K562 (cell line): ENCODE measurements around the gene ADSS1. TPM values are rescaled to one million over a fixed set of nuclear protein-coding genes. Genes with fewer than 3 reads are reported as not detected.

Experiments used
- ATAC-seq: fragments of 200-7000 bp; cut with Tn5 transposase; 3 replicates; pipeline ENCODE4 v1.9.1; 2020; ENCODE audit warnings: moderate library complexity
- BruUV-seq: library from RNA; stranded (reverse); fragments of 400-500 nt; replicated peaks from 2 replicates; lab custom pipeline; 2021; lab: Mats Ljungman, UMichigan
- CTCF ChIA-PET: fragments of 300-600 bp; formaldehyde crosslinking; extraction: SDS; loops from one replicate; lab custom pipeline; 2021; ENCODE audit warnings: low intra/inter-chr PET ratio; lab: Yijun Ruan, JAX
- POLR2A ChIA-PET: fragments of 300-600, 350-650 bp; sonication (Branson Sonifier 250); formaldehyde crosslinking; extraction: SDS; loops from one replicate; lab custom pipeline; 2021; ENCODE audit warnings: antibody characterized with exemption, inconsistent platforms; lab: Yijun Ruan, JAX
- DNase-seq, 4 experiments: peaks; one replicate each; pipeline versions ENCODE4 v3.0.0 to v3.0.0-alpha.2; 2011 to 2018; ENCODE audit warnings: low spot score in 3 of 4, mixed read lengths in 3 of 4; ENCODE audit errors: extremely low read depth in 1 of 4
- FAIRE-seq: peaks from 2 replicates; lab custom pipeline; 2011; peaks lifted over from hg19 to GRCh38; lab: Jason Lieb, UNC
- H2AFZ ChIP-seq: 2 replicates; pipeline ENCODE4 v1.6.0; 2011; ENCODE audit warnings: low read depth, low read length, control low read depth, inconsistent platforms
- H3K27ac ChIP-seq: fragments of 200-600 bp; 3 replicates; pipeline ENCODE4 v1.8.0; 2011; ENCODE audit warnings: low read depth, mild to moderate bottlenecking, control low read depth, inconsistent platforms, low read length, moderate library complexity, mixed read lengths; ENCODE audit errors: extremely low read depth
- H3K27me3 ChIP-seq, 2 experiments: fragments of 300-600 bp in 1 of 2; 2 replicates in 1 of 2; 3 replicates in 1 of 2; pipeline versions ENCODE4 v1.6.0 to v1.8.0; 2011; ENCODE audit warnings: inconsistent platforms in 2 of 2, low read length in 2 of 2, mild to moderate bottlenecking in 1 of 2, mixed read lengths in 1 of 2, moderate library complexity in 1 of 2; ENCODE audit not compliant: control insufficient read depth in 2 of 2, insufficient read depth in 2 of 2
- H3K36me3 ChIP-seq: fragments of 300-600 bp; 3 replicates; pipeline ENCODE4 v1.8.0; 2011; ENCODE audit warnings: mild to moderate bottlenecking, low read length, inconsistent platforms; ENCODE audit not compliant: control insufficient read depth, insufficient read depth
- H3K4me1 ChIP-seq, 2 experiments: fragments of 200-600 bp in 1 of 2; replicated peaks in 1 of 2; 2 replicates in 1 of 2; 3 replicates in 1 of 2; pipeline versions ENCODE4 v1.5.1 to v1.8.0; 2011; ENCODE audit warnings: inconsistent platforms in 2 of 2, low read length in 2 of 2, mild to moderate bottlenecking in 1 of 2, mixed read lengths in 1 of 2, moderate library complexity in 1 of 2; ENCODE audit not compliant: control insufficient read depth in 2 of 2, insufficient read depth in 2 of 2
- H3K4me2 ChIP-seq: 2 replicates; pipeline ENCODE4 v1.6.1; 2011; ENCODE audit warnings: low read length, control low read depth, inconsistent platforms, mixed read lengths; ENCODE audit not compliant: insufficient read depth
- H3K4me3 ChIP-seq: fragments of 200-600 bp; sonication (generic), shearing (Covaris generic); 2 replicates; pipeline ENCODE4 v1.5.1; 2016; ENCODE audit warnings: control low read depth, inconsistent platforms
- H3K79me2 ChIP-seq: fragments of 200-600 bp; 3 replicates; pipeline ENCODE4 v1.8.0; 2011; ENCODE audit warnings: low read length, inconsistent platforms; ENCODE audit not compliant: control insufficient read depth, insufficient read depth
- H3K9ac ChIP-seq, 2 experiments: 2 replicates each; pipeline versions ENCODE4 v1.6.0 to v1.6.1; 2011; ENCODE audit warnings: low read depth in 2 of 2, low read length in 2 of 2, control low read depth in 1 of 2, inconsistent platforms in 1 of 2, mild to moderate bottlenecking in 1 of 2, mixed read lengths in 1 of 2; ENCODE audit not compliant: insufficient read depth in 1 of 2
- H3K9me1 ChIP-seq: one replicate; pipeline ENCODE4 v1.6.0; 2011; ENCODE audit warnings: inconsistent platforms, mild to moderate bottlenecking, low read length, moderate library complexity; ENCODE audit not compliant: control insufficient read depth, insufficient read depth
- H3K9me3 ChIP-seq: replicated peaks from 2 replicates; pipeline ENCODE4 v1.5.1; 2011; ENCODE audit warnings: low read depth, low read length, inconsistent platforms; ENCODE audit not compliant: control insufficient read depth, insufficient read depth
- H4K20me1 ChIP-seq: replicated peaks from 2 replicates; pipeline ENCODE4 v1.6.1; 2011; ENCODE audit warnings: low read length, inconsistent platforms, mixed read lengths; ENCODE audit not compliant: control insufficient read depth, insufficient read depth
- BCL6 ChIP-seq: fragments of 250-450 bp; sonication (Bioruptor Pico); IDR thresholded peaks from 2 replicates; pipeline ENCODE4 v1.4.0; 2020
- COPS2 ChIP-seq: fragments of 450-650 bp; conservative IDR thresholded peaks from 2 replicates; pipeline ENCODE4 v1.6.1; 2016; ENCODE audit warnings: mild to moderate bottlenecking, moderate library complexity
- FOXO4 ChIP-seq: fragments of 450-650 bp; formaldehyde crosslinking; IDR thresholded peaks from 2 replicates; pipeline ENCODE4 v1.4.0; 2020; ENCODE audit warnings: mild to moderate bottlenecking, moderate library complexity
- HEY1 ChIP-seq: fragments of 250-450 bp; sonication (Bioruptor Pico); IDR thresholded peaks from 2 replicates; pipeline ENCODE4 v1.5.0; 2020; ENCODE audit warnings: mild to moderate bottlenecking, moderate library complexity, borderline replicate concordance
- MAFF ChIP-seq: IDR thresholded peaks from 2 replicates; pipeline ENCODE4 v1.6.1; 2012; ENCODE audit warnings: low read length, improper control_type of control experiment
- MBD1 ChIP-seq: fragments of 250-450 bp; sonication (Bioruptor Pico); IDR thresholded peaks from 2 replicates; pipeline ENCODE4 v1.8.0; 2022; ENCODE audit warnings: inconsistent platforms
- NR2C1 ChIP-seq, 2 experiments: fragments of 450-650 bp; IDR thresholded peaks; 2 replicates each; pipeline ENCODE4 v1.6.1; 2017; ENCODE audit warnings: mild to moderate bottlenecking in 2 of 2, antibody characterized with exemption in 1 of 2, inconsistent platforms in 1 of 2, missing compliant biosample characterization in 1 of 2, missing genetic modification characterization in 1 of 2
- NR2F6 ChIP-seq: fragments of 450-650 bp; formaldehyde crosslinking; IDR thresholded peaks from 2 replicates; pipeline ENCODE4 v1.4.0; 2020; ENCODE audit warnings: mild to moderate bottlenecking
- SIN3A ChIP-seq, 2 experiments: fragments of 150-350 bp in 1 of 2; IDR thresholded peaks; 2 replicates each; pipeline ENCODE4 v1.6.1; 2011 to 2016; ENCODE audit warnings: borderline replicate concordance in 2 of 2, low read depth in 2 of 2, low read length in 2 of 2, mild to moderate bottlenecking in 2 of 2, moderate library complexity in 2 of 2; ENCODE audit not compliant: control insufficient read depth in 1 of 2
- SIN3B ChIP-seq: fragments of 450-650 bp; IDR thresholded peaks from 2 replicates; pipeline ENCODE4 v1.6.1; 2017; ENCODE audit warnings: low read depth, mild to moderate bottlenecking, moderate library complexity
- SMAD1 ChIP-seq: fragments of 150-350 bp; IDR thresholded peaks from 2 replicates; pipeline ENCODE4 v1.6.1; 2014; ENCODE audit warnings: low read length, low read depth; ENCODE audit not compliant: partially characterized antibody
- SRSF7 ChIP-seq: fragments of 200-400 bp; formaldehyde crosslinking; optimal IDR thresholded peaks from 2 replicates; pipeline ENCODE3; 2017; ENCODE audit warnings: mild to moderate bottlenecking, low read depth, low read length
- WGBS: fragments of 100-300 bp; shearing (Covaris generic); methylation state at CpG from one replicate; pipeline ENCODE4 v1.1.6; 2016; ENCODE audit warnings: low coverage, mixed read lengths; ENCODE audit not compliant: insufficient coverage; ENCODE audit errors: missing lambda C conversion rate; 5-methylcytosine and 5-hydroxymethylcytosine counted together
- in situ Hi-C: fragments of 300-500 bp; cut with MboI; formaldehyde crosslinking; loops from 4 replicates; pipeline ENCODE4 v1.15.0; 2018; ENCODE audit warnings: inconsistent platforms, mixed read lengths
- intact Hi-C: fragments of 100-400 bp; cut with micrococcal nuclease; formaldehyde crosslinking; loops from 2 replicates; pipeline ENCODE4 v1.14.2; 2022
- polyA plus RNA-seq, 8 experiments: library from polyadenylated mRNA; depleted of rRNA in 4 of 8; stranded (reverse) in 5 of 8; unstranded in 3 of 8; fragments of >200 nt; fragmentation: Nextera tagmentation in 2 of 8; fragmentation: Illumina TruSeq in 1 of 8; extraction: Ambion mirVana in 2 of 8; extraction: Trizol in 1 of 8; gene quantifications; 2 replicates each; pipeline versions ENCODE4 v1.2.1 to v1.2.3, GENCODE V29; 2011 to 2014; ENCODE audit warnings: inconsistent platforms in 1 of 8, missing spikeins in 1 of 8
- total RNA-seq, 7 experiments: library from RNA; depleted of rRNA in 6 of 7; stranded (reverse); fragments of >200 nt in 6 of 7; fragmentation: Illumina TruSeq in 2 of 7; extraction: Trizol in 2 of 7; gene quantifications; 2 replicates each; pipeline versions ENCODE4 v1.2.1 to v1.2.3, GENCODE V29; 2011 to 2021; ENCODE audit warnings: low replicate concordance in 1 of 7
- TF ChIP-seq, protein P1 (sequence below): fragments of 450-650 bp; IDR thresholded peaks from 2 replicates; pipeline ENCODE4 v1.6.1; 2016

The ADSS1 gene
- total and polyA plus RNA-seq, 9 of the 15 experiments (the other 6 are each of a cell fraction or from before 2014, with no cell fraction given) = 0.53 to 5.9 (median 3.9) TPM

- no peak for TF ChIP-seq MBD1 (CRISPR knock-in tag)
- TF ChIP-seq SRSF7 = no peak
- no peak for TF ChIP-seq MAFF
- no peak for TF ChIP-seq SIN3A (IDR thresholded peaks at IDR 0.05; ENCODE audit: borderline replicate concordance in 2 of 2, control insufficient read depth in 1 of 2, low read depth in 2 of 2, low read length in 2 of 2)
- TF ChIP-seq NR2C1 (IDR thresholded peaks at IDR 0.05) = no peak
- TF ChIP-seq NR2C1 (tag; IDR thresholded peaks at IDR 0.05) = no peak
- TF ChIP-seq BCL6 = no peak
- no peak for TF ChIP-seq SIN3B
- TF ChIP-seq, all 486 proteins: peak for 0
These were observed 5.2 kb upstream of the ADSS1 start (continued) for GRCh38 chr14:104718871-104719270.

DNA sequence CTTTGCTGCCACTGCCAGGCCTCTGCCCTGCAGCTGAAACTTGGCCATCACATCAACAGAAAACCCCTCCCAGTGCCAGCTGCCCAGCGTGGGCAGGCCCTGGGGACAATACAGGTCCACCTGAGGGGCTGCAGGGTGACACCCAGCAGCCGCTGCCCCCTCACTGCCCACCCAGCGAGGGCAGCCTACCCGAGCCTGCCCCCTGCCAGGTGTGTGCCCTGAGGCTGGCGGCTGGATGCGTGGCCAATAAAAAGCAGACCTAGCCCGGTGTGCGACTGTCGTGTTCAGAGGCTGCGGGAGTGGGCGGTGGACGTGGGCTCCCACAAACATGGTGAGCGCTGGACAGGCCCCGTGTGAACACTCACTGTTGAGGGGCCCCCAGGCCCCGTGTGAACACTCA lies 4.7 kb upstream of the ADSS1 start:
- POLR2A ChIA-PET = no interaction called here
- CTCF ChIA-PET = no interaction called here
- Histone ChIP-seq H3K79me2 (peaks cover 2% of the 10 kb centered on the region; the same call in 1 of the 3 replicates), H3K4me3 (no peak overlapping the region), H2AFZ (no peak overlapping the region), H3K27me3 (no peaks in the 10 kb centered on the region), H3K4me2 (no peak overlapping the region), H4K20me1 (peaks cover 3% of the 10 kb centered on the region; the same call in 1 of the 2 replicates), H3K4me1 (peaks cover 0 to 56% of the 10 kb centered on the region in 2 experiments; a peak in 3 of 5 replicates), H3K9me3 (no peaks in the 10 kb centered on the region), H3K36me3 (peaks cover 2% of the 10 kb centered on the region; the same call in 1 of the 3 replicates), H3K27ac (no peak overlapping the region), H3K9me1 (no peaks in the 10 kb centered on the region), H3K9ac (no peak overlapping the region)
- FAIRE-seq (no peak), DNase-seq (no peak), ATAC-seq (no peak)
- 90% methylated on average over 14 of the region's 15 CpGs for WGBS
- BruUV-seq = no TSS peak
- in situ Hi-C loops (no loop called here), intact Hi-C loops (no loop called here)
- TF ChIP-seq, protein P1, sequence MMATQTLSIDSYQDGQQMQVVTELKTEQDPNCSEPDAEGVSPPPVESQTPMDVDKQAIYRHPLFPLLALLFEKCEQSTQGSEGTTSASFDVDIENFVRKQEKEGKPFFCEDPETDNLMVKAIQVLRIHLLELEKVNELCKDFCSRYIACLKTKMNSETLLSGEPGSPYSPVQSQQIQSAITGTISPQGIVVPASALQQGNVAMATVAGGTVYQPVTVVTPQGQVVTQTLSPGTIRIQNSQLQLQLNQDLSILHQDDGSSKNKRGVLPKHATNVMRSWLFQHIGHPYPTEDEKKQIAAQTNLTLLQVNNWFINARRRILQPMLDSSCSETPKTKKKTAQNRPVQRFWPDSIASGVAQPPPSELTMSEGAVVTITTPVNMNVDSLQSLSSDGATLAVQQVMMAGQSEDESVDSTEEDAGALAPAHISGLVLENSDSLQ = no peak
- TF ChIP-seq COPS2 (no peak), HEY1 (CRISPR knock-in tag) (no peak), SMAD1 (no peak), NR2F6 (CRISPR knock-in tag) (no peak), FOXO4 (CRISPR knock-in tag) (no peak)
